HG03520 (cell line): ENCODE results near the gene UVSSA.
"Not testable (repeated sequence)": the region's sequence is repeated elsewhere in the genome, so short reads cannot be mapped to it uniquely, and the experiment has no call there.

Source experiments
- ATAC-seq: cut with Tn5 transposase; IDR thresholded peaks from one replicate; pipeline ENCODE4 v1.9.1; 2021; ENCODE audit warnings: mild to moderate bottlenecking, moderate library complexity; ENCODE audit not compliant: unreplicated experiment

The UVSSA gene

DNA sequence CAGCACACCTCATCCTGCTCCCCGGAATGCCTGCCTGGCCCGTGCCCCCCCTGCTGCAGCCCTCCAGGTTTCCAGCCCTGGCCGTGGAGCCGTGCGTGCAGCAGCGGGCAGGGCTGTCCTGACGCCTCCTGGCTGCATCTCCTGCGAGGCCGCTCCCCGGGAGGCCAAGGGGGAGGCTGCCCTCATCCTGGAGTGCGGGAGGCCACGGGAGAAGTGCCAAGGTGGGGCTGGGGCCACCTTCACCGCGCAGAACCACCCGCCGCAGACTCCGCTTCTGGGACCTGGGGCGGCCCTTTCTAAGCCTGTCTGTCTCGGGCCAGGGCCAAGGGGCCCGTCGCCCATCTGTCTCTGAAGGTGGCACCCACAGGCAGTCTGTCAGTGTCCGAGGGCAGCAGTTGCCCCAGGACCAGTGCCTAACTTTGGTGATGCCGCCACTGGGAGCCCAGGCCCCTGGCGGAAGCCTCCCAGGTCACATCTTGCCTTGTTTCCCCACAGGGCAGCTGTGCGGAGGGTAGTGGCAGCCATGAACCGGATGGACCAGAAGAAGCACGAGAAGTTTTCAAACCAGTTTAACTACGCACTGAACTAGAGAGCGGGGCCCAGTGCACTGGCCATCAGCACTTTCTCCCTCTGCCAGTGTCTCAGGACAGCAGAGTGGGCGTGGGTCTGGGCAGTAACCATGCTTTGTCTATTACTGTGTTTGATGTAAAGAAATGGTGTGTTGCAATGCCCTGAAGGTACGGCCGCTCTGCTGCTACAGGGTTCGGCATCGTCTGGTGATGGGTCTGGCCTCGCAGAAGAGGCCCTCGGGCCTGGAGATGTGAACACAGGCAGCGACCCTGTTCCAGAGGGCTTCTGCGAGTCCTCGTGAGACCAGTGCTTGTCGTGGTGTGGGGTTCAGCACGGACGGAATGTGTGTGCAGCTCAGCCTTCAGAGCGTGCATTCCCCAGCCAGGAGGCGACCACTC is 38.6 kb downstream of the UVSSA start:
- no peak for ATAC-seq

- not testable (repeated sequence) for ATAC-seq
These were observed 46.4 kb downstream of the UVSSA start for GRCh38 chr4:1393363-1393762.

DNA sequence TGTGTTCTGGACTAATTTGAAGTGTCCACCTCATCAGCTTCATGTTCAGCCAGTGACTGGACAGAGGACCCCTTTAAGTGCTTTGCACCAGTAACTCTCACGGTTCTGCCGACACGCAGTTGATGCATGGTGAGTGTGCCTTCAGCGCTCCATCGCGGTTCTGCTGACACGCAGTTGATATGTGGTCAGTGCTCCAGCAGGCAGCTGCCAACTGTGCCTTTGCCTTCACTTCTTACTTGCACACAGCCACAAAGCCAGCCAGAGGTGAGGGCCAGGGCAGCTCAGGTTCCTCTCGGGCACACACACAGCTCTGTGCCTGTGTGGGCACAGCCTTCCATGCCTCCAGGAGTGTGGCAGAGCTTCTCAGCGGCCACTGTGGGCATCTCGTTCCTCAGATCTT is 46.9 kb downstream of the UVSSA start:
- no peak for ATAC-seq

DNA sequence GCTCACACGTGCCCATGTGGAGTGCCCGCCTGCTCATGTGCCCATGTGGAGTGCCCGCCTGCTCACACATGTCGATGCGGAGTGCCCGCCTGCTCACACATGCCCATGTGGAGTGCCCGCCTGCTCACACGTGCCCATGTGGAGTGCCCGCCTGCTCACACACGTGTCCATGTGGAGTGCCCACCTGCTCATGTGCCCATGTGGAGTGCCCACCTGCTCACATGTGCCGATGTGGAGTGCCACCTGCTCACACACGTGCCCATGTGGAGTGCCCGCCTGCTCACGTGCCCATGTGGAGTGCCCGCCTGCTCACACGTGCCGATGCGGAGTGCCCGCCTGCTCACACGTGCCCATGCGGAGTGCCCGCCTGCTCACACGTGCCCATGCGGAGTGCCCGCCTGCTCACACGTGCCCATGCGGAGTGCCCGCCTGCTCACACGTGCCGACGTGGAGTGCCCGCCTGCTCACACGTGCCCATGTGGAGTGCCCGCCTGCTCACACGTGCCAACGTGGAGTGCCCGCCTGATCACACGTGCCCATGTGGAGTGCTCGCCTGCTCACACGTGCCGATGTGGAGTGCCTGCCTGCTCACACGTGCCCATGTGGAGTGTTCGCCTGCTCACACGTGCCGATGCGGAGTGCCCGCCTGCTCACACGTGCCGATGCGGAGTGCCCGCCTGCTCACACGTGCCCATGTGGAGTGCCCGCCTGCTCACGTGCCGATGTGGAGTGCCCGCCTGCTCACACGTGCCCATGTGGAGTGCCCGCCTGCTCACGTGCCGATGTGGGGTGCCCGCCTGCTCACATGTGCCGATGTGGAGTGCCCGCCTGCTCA is 47.8 kb downstream of the UVSSA start:
- ATAC-seq: not testable (repeated sequence)

DNA sequence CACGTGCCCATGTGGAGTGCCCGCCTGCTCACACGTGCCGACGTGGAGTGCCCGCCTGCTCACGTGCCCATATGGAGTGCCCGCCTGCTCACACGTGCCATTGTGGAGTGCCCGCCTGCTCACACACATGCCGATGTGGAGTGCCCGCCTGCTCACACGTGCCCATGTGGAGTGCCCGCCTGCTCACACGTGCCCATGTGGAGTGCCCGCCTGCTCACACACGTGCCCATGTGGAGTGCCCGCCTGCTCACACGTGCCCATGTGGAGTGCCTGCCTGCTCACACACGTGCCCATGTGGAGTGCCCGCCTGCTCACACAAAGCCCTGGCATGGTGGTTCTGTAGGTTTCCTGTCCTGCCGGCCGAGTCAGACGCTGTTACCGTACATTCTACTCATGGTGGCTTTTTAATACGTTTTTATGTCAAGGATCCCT is 48.4 kb downstream of the UVSSA start:
- not testable (repeated sequence) for ATAC-seq

GRCh38 chr4:1395941-1396805 is 49.2 kb downstream of the UVSSA start:
- ATAC-seq: no peak

DNA sequence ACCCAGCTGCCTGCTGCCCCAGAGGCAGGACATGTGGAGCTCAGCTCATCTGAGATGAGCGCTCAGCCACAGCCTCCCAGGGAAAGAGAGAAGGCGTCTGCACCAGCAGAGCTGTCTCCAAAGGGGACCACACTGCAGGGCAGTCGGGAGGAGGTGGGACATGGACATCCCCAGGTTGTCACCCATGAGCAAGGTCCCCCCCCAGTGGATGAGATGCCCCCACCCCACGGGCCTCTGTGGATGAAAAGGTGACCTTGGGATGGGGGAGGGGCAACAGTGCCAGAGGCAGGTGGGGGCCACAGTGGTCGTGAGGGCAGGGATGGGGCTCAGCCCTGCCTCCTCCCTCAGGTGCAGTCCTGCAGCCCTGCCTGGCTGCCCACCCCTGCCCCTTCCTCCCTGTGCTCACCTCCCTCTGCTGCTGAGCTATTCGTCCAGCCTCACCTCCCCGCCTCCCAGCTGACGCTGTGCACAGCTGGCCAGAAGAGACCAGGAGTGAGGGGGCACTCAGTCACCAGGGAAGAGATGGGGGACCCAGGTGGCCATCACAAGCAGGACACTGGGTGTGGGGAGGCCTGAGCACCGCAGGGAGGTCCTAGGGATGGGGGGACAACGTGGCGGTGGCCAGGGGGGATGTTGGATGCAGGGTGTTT is 49.9 kb downstream of the UVSSA start:
- no peak for ATAC-seq

DNA sequence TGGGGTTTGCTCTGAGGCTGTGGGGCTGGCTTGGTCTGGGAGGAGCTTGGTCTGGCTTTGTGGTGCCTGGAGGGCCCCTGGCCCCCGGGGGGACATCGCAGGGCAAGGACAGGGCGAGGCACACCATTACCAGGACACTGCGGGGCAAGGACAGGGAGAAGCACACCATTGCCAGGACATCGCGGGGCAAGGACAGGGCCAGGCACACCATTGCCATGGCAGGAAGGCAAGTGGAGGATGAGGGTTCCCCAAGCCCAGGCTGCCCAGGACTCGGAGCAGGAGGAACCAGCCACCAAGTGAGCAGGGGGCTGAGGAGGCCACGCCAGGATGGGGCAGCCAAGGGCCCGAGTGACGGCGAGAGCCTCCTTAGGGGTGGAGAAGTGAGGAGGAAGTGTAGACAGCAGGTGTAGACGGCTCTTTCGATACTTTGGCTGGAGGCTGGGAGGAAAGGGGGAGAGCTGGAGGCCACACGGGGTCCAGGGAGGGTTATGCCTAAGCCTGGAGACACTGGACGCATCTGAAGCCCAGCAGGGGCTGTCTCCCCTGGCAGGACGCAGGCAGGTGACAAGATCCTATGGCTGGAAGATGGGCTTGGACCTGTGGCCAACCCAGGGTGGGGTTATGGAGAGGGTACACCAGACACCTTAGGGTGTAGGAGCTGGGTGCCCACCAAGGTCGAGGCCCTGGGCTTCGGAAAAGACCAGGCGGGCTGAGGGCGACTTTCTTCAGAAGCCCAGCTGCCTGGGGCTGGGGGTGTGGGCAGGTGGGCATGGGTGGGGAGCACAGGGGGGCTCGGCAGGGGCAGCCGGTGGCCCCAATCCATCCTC is 51.9 kb downstream of the UVSSA start:
- no peak for ATAC-seq

DNA sequence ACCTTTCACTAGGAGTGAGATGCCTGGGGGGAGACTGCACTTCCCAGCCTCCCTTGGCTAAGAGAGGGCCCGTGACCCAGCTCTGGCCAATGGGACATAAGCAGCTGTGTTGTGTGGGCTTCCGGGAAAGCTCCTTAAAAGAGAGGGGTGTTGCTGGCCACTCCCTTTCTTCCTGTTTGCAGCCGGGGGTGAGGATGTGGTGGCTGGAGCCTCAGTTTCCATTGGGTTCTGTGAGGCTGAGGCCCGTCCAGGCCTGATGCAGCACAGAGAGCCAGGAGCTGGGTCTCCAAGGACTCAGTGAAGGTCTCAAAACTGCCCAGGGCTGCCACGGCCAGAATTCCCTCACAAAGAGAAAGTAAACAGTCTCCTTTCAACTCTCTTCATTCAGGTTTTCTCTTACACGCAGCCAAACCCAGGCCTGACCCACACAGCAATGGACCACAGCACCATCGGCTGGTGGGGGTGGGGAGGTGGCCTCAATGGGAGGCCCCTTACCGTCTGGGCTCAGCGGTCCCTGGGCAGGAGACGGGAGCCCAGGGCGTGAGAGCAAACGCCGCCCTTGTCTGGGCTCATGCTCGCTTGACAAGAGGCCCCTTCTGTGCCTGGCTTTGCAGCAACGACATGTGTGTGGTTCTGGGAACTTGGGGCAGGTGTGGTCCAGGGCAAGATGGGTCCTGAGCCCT is 52.6 kb downstream of the UVSSA start:
- ATAC-seq: no peak

DNA sequence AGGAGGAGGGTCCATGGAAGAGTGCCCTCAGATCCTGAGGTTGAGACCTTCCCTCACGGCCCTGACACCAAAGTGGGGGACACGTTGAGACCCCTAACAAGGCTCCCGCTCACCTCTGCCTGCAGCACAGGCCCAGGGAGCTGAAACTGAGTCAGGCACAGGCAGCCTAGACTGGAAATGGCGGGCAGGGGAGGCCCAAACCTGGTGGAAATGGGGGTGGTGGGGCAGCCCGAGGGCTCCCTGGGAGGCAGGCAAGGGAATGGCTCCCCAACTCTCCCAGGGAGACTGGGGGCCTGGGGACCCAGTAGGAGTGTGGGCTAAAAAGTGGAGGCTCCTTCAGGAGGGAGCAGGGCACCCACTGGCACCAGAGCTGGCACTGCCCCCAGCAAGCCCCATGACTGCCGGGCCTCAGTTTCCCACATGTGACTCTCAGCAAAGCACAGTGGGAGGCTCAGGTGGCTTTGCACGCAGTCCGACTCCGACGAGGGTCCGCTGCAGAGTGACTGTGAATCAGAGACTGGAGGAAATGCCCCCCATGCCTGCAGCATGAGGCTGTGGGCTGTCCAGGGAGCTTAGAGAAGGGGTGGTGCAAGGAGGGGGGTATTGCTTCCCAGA is 53.3 kb downstream of the UVSSA start:
- no peak for ATAC-seq

GRCh38 chr4:1400831-1401408 is 53.9 kb downstream of the UVSSA start:
- no peak for ATAC-seq

DNA sequence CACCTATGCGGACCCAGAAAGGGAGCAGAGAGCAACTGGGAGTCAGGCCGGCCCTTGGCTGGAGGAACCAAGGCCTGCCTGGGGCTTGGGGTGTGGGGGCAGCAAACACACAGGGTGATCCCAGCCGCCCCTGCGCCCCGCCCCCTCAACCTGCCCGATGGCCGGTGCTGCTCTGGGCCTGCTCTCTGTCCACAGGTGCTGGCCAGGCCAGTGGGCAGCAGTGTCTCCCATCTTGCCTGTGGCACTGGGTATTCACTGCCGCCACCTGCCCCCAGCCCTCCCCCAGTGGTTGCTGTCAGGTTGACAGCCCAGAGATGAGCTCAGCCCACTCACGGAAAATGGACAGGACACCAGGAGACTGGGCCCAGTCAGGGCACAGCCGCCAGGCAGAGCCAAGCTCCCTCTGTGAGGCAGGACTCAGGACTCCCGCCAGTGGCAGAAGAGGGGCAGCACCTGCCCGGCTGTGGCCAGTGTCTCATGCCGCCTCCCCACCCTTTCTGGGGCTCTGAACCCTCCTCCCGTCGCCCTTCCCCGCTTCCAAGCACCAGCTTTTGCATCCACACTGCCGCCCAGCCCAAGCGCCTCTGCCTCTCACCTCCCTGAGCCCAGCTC is 54.5 kb downstream of the UVSSA start:
- no peak for ATAC-seq

GRCh38 chr4:1402021-1402515 is 55.1 kb downstream of the UVSSA start:
- no peak for ATAC-seq

- no peak for ATAC-seq
These were observed 55.6 kb downstream of the UVSSA start for GRCh38 chr4:1402516-1403091.

GRCh38 chr4:1403177-1403583 is 56.2 kb downstream of the UVSSA start:
- ATAC-seq: no peak

DNA sequence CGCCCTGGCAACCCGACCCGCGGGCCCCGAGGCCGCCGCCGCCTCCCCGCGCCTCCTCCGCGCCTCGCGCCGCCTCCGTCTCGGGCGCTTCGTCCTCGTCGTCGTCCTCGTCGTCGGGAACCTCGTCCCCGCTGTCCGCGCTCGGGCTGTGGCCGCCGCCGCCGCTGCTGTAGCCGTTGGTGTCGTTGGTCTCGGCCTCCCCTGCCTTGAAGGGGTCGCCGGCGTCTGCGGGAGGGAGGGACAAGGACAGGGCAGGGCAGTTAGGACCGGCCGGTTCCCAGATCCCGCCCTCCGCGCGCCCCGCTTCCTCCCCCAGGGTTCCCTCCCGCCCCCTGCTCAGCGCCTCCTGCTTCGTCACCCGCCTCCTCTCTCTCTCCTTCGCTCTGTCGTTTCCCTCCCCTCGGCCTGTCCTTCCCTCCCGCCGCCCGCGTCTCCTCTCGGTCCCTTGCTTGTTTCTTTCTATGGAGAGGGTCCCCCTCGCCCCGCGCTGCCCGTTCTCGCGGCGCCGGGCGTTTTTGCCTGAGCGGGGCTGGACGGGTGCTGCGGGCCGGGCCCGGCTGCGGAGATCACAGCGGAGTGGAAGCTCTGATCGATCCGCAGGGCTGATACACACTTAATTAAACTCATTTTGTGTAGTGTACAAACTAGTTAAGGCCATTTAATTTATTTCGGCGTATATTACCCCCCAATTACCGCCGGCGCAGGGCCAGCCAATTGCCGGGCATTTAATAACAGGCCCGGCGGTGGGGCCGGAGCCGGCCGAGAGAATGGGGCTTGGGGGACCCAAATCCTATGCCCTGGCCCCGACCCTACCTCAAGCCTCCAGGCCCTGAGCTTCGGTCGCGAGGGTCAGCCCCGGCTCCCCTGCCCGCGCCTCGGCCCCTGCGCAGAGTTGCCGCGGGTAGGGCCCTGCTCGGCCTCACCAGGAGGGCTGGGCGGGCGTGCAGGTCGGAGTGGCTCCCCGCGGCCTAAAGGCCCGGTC is 56.9 kb downstream of the UVSSA start:
- no peak for ATAC-seq
